HG02943 (cell line): ENCODE measurements around the gene NXPE4.
"Not testable (repeated sequence)": the region's sequence is repeated elsewhere in the genome, so short reads cannot be mapped to it uniquely, and the experiment has no call there.

Experiments used
- ATAC-seq: cut with Tn5 transposase; IDR thresholded peaks from one replicate; pipeline ENCODE4 v1.9.1; 2021; ENCODE audit warnings: mild to moderate bottlenecking, low read depth, moderate library complexity; ENCODE audit not compliant: unreplicated experiment

NXPE4 gene

GRCh38 chr11:114595571-114595970 lies at the start of gene NXPE4:
Gene NXPE4, minus strand, starts transcription at chr11:114595786. Its CDS starts 1,027 bp downstream, at chr11:114594759.
- no peak for ATAC-seq

- not testable (repeated sequence) for ATAC-seq
Measured at GRCh38 chr11:114639440-114639839, 43.9 kb upstream of the NXPE4 start.

DNA sequence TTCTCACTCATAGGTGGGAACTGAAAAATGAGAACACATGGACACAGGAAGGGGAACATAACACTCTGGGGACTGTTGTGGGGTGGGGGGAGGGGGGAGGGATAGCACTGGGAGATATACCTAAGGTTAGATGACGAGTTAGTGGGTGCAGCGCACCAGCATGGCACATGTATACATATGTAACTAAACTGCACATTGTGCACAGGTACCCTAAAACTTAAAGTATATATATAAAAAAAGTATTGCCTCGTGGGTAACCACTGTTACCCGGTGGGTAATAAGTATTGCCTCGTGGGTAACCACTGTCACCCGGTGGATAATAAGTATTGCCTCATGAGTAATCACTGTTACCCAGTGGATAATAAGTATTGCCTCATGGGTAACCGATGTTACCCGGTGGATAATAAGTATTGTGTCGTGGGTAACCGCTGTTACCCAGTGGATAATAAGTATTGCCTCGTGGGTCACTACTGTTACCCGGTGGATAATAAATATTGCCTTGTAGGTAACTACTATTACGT lies 35.9 kb upstream of the NXPE4 start:
- not testable (repeated sequence) for ATAC-seq

- no peak for ATAC-seq
Measured at GRCh38 chr11:114625294-114625693, 29.7 kb upstream of the NXPE4 start.

GRCh38 chr11:114624455-114625207 lies 29.0 kb upstream of the NXPE4 start:
- ATAC-seq = no peak

GRCh38 chr11:114623720-114624119 lies 28.1 kb upstream of the NXPE4 start:
- no peak for ATAC-seq

- ATAC-seq = no peak
Measured at GRCh38 chr11:114622858-114623257, 27.3 kb upstream of the NXPE4 start.

DNA sequence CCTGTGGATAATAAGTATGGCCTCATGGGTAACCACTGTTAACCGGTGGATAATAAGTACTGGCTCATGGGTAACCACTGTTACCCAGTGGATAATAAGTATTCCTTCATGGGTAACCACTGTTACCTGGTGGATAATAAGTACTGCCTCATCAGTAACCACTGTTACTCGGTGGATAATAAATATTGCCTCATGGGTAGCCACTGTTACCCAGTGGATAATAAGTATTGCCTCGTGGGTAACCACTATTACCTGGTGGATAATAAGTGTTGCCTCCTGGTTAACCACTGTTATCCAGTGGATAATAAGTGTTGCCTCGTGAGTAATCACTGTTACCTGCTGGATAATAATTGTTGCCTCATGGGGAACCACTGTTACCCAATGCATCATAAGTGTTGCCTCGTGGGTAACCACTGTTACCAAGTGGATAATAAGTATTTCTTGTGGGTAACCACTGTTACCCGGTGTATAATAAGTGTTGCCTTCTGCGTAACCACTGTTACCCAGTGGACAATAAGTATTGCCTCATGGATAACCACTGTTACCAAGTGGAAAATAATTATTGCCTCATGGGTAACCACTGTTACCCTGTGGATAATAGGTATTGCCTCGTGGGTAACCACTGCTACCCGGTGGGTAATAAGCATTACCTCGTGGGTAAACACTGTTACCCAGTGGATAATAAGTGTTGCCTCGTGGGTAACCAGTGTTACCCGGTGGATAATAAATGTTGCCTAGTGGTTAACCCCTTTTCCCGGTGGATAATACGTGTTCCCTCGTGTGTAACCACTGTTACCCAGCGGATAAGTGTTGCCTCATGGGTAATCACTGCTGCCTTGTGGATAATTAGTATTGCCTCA lies 26.6 kb upstream of the NXPE4 start:
- no peak for ATAC-seq

GRCh38 chr11:114621072-114621471 lies 25.5 kb upstream of the NXPE4 start:
- ATAC-seq = no peak

- ATAC-seq = no peak
Measured at GRCh38 chr11:114619659-114620173, 24.1 kb upstream of the NXPE4 start.

GRCh38 chr11:114618139-114618538 lies 22.6 kb upstream of the NXPE4 start:
- ATAC-seq = no peak

GRCh38 chr11:114617157-114618124 lies 21.9 kb upstream of the NXPE4 start:
- no peak for ATAC-seq

DNA sequence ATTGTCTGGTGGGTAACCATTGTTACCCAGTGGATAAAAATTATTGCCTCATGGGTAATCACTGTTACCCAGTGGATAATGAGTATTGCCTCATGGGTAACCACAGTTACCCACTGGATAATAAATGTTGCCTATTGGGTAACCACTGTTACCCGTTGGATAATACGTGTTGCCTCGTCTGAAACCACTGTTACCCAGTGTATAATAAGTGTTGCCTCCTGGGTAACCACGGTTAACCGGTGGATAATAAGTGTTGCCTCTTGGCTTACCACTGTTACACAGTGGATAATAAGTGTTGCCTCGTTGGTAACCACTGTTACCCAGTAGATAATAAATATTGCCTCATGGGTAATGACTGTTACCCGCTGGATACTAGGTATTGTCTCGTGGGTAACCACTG lies 20.9 kb upstream of the NXPE4 start:
- no peak for ATAC-seq

DNA sequence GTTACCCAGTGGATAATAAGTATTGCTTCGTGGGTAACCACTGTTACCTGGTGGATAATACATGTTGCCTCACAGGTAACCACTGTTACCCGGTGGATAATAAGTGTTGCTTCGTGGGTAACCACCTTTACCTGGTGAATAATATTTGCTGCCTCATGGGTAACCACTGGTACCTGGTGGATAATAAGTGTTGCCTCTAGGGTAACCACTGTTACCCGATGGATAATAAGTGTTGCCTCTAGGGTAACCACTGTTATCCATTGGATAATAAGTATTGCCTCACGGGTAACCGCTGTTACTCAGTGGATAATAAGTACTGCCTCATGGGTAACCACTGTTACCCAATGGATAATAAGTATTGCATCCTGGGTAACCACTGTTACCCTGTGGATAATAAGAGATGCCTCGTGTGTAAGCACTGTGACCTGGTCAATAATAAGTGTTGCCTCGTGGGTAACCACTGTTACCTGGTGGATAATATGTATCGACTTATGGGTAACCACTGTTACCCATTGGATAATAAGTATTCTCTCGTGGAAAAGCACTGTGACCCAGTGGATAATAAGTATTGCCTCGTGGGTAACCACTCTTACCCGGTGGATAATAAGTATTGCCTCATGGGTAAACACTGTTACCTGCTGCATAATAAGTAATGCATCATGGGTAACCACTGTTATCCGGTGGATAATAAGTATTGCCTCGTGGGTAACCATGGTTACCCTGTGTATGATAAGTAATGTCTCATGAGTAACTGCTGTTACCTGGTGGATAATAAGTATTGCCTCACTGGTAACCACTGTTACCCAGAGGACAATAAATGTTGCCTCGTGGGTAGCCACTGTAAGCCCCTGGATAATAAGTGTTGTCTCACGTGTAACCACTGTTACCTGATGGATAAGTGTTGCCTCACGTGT lies 20.1 kb upstream of the NXPE4 start:
- ATAC-seq = no peak

DNA sequence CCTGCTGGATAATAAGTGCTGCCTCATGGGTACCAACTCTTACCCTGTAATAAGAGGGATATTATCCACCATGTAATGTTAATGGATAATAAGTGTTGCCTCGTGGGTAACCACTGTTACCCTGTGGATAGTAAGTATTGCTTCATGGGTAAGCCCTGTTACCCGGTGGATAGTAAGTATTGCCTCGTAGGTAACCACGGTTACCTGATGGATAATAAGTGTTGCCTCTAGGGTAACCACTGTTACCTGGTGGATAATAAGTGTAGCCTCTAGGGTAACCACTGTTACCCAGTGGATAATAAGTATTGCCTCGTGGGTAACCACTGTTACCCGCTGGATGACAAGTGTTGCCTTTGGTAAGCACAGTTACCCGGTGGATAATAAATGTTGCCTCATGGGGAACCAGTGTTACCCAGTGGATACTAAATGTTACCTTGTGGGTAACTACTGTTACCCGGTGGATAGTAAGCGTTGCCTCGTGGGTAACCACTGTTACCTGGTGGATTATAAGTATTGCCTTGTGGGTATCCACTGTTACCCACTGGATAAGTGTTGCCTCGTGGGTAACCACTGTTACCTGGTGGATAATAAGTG lies 18.6 kb upstream of the NXPE4 start:
- no peak for ATAC-seq

- not testable (repeated sequence) for ATAC-seq
Measured at GRCh38 chr11:114613094-114613493, 17.5 kb upstream of the NXPE4 start.

DNA sequence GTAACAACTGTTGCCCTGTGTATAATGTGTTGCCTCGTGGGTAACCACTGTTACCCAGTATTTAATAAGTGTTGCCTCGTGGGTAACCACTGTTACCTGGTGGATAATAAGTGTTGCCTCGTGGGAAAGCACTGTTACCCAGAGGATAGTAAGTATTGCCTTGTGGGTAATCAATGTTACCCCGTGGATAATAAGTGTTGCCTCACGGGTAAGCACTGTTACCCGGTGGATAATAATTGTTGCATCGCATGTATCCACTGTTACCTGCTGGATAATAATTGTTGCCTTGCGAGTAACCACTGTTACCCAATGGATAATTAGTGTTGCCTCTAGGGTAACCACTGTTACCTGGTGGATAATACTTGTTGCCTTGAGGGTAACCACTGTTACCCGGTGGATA lies 17.1 kb upstream of the NXPE4 start:
- no peak for ATAC-seq

GRCh38 chr11:114612199-114612598 lies 16.6 kb upstream of the NXPE4 start:
- ATAC-seq = not testable (repeated sequence)
